SW480 (cell line): ENCODE results near the gene ARL5B.

Experiments used
- DNase-seq: peaks from one replicate; pipeline ENCODE4 v3.0.0-alpha.2; 2016; ENCODE audit warnings: low spot score

The ARL5B gene

DNA sequence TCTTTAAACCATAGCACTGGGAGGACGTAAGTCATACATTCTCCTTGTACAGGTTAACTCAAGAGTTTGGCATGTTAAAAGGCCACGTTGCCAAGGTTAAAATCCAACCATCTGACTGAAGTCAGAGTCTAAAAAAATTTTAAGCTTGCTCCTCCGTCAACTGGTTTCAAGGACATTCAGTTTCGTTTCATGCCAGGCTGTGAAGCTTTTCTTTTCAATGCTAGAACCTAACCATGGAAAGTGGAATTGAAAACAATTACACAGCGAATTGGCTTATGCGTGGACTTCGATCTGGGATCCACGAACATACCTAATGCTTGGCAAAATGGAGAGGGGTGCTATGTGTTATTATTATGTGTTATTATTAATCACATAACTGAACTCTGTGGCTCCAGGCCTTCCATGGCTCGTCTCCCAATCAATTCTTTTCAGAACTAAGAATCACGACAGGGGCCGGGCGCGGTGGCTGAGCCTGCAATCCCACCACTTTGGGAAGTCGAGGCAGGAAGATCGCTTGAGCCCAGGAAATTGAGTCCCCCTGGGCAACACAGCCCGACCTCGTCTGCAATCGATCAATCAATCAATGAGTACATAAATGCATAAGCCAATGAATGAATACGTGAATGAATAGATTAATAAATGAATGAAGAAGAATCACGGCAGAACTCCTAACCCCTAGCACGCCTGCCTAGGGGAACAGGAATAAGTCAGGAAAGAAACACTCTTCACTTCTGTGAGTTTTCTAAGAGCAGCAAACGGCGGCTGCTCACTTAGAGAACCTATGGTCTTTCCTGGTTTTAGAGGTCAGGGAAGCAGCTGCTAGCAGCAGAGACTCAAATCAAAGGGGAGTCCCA is 733 bp upstream of the ARL5B start:
- DNase-seq: no peak

DNA sequence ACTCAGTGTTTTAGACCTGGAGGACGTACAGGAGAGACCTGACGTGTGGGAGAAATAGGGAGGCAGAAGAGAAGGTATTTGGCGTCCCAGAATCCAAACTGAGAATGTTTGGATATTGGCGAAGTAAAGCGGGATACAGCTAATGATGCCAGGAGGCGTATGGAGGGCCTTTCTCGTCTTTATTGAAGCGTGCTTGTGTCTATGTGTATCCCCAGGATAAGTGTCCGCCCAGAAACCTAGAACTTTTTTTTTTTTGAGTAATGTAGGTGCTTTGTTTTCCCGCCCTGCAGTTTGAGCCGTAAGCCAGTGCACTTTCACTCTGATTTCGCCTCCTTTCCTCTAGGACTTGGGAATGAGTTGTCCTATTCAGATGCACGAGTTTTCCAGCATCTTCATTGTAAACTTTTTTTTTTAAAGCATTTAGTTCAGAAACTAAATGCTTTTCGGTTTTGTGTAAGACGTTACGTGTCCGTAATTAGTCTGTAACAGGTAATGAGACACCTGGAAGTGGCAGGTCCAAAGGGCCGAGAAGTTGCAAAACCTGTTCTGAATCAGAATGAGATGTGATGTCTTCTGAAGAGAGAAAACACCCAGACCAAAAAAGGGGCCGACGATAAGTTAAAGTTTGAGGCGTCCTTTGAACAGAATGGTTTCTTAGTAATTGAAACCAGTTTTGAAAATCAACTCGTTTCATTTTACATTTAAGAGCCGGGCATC is 746 bp downstream of the ARL5B start:
- DNase-seq: peak; percentile 64

DNA sequence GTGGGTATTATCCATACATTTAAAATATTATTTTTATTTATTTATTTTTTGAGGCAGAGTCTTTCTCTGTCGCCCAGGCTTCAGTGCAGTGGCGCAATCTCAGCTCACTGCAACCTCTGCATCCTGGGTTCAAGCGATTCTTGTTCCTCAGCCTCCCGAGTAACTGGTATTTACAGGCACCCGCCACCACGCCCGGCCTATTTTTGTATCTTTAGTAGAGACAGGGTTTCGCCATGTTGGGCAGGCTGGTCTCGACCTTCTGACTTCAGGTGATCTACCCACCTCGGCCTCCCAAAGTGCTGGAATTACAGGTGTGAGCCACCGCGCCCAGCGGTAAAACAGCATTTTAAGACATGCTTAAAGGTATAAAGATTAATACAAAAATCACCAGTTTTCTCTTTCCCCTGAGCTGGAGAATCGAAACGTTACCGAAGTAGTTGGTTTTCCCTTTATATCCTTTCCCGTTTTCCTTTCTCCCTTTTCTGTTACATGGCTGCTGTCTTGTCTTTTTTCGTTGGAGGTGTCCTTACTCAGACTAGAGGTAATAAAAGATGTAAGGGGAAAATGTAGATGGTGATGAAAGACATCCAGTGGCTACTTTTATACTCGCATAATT is 1.7 kb downstream of the ARL5B start:
- DNase-seq: no peak

DNA sequence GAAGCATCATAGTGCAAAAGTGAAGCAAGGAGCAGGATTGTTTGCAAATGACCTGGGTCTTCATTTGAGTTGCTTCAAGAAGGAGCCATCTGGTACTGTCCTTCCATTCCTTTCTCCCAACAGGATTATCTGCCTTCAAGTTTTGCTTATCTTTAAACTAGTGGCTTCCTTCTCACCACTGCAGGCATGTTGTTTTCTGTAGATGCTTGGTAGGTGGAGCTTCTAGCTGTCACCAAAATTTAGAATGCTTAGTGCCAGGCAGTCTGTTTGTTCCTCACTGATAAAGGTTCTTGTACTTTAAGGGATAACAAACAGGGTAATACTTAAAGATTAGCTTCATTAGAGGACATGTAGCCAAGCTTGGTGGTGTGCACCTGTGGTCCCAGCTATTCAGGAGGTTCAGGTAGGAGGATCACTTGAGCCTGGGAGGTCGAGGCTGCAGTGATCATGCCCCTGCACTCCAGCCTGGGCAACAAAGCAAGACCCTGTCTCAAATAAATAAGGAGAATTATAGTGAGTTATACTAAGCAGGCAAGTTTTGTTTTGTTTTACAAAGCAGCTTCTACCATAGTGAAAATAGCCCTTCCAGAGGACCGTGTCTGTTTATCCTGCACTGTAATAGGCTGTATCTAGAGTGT is 5.7 kb downstream of the ARL5B start:
- DNase-seq: no peak

DNA sequence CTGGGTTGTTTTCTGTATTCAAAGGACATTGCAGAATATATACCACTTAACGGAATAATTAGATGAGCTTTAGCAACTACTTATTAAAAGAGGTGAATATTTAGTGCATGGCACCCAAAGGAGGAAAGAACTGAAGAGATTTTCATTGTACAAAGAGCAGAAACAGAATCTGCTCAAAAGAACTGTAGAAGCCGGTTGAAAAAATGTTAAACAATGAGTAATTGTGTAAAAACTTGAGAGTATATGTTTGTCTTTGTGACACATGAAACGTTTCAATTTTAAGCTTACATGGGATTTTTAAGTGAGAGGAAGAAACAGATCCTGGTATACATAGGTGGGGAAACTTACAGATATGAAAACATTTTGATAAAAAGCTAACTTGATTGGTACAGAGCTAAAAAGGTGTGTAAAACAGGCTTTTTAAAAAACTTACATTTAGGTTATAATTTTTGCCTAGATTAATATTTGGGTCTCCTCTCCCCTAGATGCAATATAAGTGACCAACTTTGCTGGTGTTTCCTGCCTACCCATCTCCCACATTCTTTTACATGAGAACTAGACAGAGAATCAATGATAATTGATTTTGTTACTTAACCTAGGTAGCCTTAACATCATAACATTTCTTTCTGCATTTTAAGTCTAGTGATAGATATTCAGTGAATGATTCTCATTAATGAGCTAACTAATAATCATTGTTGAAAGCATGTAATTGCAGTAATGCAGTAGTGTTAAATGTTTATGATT is 6.8 kb downstream of the ARL5B start:
- no peak for DNase-seq

DNA sequence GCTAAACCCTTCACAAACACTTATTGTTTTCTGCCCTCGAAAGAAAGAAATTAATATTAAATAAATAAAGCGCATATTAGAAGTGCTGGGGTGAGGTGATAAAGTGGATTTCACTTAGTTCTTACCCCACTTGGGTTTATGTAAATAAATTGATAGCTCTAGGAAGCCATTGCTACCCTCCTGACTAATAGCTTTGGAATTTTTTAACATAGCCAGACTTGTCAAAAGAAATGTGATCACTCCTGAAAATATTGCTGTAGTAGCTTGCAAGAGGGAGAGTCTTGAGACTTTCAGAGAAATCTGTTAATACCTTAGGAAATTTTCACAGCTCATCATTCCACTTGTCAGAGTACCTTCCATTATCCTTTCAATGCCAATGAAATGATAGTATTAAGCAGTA is 7.6 kb downstream of the ARL5B start:
- no peak for DNase-seq

DNA sequence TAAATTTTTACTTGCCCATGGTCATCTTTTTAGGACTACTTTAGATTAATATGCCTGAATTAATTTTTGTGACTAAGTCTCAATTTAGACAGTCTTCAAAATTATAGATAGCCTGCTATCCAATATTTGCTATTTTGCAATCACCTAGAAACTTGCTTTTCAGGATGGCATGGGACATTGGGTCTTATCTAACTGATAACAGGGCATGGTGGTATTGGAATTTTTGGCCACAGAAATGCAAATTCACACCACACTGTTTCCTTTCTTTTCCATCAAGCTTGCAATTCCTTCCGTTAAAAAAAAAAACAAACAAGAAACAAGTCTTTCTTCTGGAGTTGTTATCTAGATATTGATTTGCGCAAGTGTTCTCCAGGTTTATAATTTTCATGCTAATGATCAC is 8.8 kb downstream of the ARL5B start:
- DNase-seq: no peak

DNA sequence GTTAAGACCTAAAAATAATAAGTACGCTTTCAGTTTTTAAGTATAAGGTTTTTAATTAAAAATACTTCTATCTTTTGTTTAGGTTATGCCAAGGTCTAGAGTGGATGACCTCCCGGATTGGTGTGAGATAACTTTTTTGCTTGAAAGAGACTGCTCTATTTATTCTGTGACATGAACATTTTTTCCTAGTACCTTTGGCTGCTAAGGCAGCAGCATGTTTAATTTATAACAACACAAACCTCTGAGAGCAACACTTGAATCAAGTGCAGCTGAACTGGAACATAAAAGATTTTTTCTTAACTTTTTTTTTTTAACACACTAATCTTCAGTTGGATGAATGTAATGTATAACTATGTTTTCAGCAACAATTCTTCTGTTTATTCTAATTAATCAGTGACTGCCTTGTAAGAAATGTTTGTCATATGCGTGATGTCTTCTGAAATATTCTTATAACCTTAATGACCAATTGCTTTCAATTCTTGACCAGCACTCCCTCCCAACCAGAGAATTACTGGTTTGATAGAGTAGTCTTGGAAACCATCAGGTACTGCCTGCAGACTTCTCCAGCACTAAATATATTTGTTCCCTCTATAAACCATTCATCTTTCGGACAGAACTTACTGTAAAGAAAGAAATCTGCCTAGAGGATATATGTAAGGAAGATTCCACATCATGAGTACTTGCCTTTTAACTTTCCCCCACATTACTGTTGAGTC is 16.0 kb downstream of the ARL5B start:
- no peak for DNase-seq

DNA sequence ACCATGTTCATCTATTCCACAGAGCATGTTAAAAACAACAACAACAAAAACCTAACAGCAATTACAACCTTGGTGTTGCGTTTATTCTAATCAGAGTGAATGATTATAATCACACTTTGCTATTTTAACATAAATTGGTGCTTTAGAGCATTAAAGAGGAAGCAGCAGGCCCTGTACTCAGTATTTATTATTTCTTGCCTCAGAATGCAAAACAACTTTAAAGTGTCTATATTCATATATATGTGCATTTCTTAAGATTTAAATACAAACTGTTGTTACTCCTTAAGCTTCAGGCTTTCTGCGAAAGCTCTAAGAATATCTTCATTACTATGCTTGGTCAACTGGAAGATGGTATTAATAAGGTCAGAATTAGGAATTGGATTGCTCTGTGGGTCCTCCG is 21.5 kb downstream of the ARL5B start:
- no peak for DNase-seq

DNA sequence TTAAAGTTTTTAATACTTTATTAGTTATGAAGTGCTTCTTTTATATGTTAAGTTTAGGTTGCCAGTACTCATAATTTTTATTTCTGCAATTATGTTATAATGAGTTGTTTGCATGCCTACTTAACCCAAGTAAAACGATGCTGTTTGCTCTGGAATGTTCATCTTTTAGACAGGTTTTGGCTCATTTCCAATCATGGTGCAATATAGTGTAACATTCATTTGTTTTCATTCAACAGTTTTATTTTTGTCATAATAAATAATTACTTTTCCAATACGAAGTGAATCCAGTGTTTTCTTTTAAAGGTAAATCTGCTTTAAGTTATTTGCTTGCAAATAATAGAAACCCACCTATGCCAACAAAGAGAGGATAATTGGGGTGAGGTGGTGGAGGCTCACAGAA is 22.1 kb downstream of the ARL5B start:
- DNase-seq: no peak

DNA sequence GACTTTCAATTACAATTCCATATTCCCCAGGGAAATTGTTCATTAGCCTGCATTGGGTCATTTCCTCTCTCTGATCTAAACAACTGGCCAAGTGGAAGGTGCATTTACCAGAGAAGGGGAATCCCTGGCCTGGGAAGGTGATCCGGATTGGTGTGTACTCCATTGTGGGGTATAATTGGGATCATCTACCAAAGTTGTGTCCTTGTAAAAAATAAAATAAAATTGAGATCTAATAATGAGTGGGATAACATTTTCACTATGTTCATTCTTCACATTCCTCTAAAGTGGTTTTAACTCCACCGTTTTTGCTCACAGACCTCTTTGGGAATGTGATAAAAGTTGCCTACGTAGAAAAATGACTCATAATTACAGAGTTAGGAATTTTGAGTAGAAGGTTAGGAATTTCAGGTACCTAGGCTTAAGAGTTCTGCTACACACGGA is 22.8 kb downstream of the ARL5B start:
- DNase-seq: peak; percentile 48

DNA sequence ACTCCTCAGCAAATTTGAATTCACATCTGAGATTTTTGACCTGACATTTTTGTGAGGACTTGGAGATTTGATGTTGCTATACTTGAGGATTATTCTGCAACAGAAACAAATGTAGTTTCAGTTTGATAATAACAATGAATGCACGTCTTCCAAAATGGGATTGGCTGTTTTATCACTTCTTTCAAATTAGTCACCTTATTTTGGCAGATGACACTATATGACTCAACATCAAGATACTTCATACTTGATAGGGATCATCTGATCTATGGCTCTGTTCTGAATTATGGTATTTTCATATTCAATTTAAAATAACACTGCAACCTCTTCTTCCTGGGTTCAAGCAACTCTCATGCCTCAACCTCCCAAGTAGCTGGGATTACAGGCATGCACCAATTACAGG is 24.2 kb downstream of the ARL5B start:
- no peak for DNase-seq

DNA sequence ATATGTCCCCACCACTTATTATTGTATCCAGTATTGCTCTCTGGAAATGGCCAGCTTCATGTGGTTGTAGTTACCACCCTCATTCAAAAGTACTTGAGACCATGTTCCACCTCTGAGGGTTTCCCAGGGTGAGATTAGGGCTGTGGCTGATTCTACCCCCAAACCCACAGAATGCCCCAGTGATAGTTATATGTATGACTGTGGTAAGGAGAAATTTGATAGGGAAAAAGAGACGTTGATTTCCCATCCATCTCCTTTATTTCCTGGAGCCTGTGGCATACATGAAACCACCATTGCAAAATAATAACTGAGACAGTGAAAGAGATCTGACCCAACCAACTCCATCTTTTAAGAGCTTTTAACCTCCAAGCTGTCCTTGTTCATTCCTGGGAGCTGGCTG is 25.2 kb downstream of the ARL5B start:
- DNase-seq: no peak

DNA sequence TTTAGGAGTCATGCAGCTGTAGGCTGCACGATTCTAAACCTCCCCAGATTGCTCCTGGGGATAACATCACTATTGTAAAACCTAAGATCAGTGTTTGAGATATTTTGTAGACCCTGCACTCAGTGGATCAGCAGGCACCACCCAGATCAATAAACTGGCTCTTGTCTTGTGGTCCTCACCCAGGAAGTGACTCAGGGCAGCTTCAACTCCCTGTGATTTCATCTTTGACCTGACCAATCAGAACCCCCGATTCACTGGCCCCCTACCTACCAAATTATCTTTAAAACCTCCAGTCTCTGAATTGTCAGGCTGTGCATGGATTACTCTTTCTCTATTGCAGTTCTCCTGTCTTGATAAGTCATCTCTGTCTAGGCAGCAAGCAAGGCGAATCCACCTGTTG is 25.7 kb downstream of the ARL5B start:
- no peak for DNase-seq

DNA sequence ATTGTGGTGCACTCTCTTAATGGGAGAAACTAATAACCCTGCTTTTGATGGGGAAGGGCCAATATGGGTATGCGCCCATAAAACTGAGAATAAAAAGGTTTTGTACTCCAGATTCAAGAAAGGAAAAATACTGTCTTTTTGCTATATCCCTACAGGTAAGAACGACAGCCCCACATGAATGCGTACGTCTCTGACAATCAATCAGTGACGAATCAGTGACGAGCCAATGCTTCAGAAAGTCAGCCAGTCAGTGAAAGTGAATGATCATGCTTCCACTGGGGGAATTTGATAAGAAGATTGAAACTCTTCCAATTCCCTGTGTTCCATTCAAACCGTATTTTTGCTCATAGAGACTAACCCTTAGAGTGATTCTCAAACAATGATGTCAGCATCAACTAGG is 26.3 kb downstream of the ARL5B start:
- DNase-seq: no peak

DNA sequence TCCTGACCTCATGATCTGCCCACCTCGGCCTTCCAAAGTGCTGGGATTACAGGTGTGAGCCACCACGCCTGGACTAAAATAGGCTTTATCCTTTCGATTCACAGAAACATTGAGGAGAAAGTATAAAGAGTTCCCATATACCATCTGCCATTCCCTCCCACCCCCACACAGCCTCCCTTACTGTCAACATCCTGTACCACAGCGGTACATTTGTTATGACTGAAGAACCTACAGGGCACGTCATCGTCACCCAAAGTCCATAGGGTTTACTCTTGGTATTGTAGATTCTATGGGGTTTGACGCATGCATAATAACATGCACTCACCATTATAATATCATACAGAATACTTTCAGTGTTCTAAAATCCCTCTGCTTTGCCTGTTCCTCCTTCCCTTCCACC is 28.0 kb downstream of the ARL5B start:
- no peak for DNase-seq

DNA sequence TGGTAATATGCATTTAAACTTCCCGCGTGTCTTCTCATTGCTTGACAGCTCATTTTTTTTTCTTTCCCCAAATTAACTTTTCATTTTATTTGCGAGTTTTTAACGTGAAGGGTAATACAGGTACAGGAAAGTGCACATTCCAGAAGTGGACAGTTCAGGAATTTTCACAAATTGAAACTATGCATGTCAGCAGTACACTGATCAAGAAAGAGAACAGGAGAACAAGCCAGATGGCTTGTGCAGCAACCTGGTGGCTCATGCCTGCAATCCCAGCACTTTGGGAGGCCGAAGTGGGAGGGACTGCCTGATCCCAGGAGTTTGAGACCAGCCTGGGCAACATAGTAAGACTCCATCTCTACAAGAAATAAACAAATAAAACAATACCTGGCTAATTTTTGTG is 28.5 kb downstream of the ARL5B start:
- no peak for DNase-seq

DNA sequence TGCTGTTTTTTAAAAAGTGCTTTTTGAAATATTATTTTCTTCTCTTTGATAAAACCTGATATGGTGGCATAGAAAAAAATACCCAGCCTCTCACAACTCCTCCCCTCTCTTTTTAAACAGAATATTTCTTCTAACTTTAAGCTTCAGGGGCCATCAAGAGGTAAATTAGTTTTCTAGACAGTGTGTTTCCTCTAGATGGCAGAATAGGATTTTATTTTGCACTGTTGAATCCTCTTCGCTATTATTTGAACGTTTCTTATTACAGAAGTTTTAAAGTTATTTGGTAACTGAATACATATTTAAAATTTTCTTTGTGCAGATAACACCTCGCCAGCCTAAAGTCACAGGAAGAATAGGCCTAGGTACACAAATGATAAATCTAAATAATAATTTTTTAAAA is 30.3 kb downstream of the ARL5B start:
- DNase-seq: peak; percentile 52

DNA sequence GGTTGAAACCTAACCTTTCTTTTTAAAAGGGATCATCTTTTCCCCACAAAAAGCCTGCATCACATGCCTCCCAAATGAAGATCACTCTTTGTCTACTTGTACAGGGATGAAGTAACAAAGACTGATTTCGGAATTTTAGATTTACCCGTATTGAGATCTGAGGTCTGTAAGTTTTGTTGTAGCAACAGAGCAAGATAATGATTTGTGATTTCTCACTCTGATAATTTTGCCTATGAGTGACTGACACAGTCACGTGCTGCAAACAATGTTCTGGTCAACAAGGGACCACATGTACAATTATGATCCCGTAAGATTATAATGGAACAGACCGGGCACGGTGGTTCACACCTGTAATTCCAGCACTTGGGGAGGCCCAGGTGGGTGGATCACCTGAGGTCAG is 31.3 kb downstream of the ARL5B start:
- DNase-seq: no peak

DNA sequence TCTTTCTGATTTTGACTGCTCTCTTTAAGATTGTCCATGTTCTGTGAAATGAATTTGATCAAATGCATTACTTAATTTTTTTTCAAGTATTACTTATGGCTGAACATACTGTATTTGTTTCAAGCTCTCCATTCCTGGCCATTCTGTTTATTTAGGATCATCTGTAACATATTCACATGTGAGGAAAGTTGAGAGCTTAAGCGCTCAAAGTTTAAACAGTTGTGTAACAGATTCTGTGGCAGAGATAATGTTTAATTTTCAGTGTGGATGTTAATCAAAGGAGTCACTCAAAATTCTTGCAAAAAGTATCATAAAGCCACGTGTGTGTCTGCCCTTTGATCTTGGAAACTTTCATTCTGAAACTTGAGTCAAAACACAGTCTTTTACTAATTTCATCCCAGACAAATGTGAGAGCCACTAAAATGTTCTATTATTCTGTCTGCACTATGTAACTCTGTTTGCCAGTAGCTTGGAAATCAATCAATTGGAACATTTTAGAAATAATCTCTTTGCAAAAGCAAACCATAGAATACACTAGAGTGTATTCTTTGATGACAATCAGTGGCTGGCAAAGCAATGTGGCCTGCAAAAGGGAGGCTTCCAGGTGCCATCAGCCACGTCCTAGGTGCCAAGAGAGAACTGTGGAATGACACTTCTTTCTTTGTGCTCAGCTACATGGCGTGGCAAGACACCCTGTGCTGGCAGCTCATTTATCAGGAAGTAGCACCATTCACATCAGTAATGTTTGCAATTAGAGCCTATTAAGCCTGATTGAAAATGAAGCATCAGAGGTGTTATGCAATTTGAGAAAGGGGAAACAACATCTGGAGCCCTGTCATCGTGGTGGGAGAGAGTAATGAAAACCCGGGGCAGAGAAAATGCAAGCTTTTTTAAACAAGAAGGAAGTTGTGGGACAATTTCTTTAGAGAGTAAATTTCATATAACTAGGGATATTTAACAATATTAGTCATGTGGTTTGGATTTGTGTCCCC is 40.9 kb downstream of the ARL5B start:
- DNase-seq: no peak
